ENCODE measurements around the gene RAD52. TPM values are rescaled to one million over a fixed set of nuclear protein-coding genes. Genes with fewer than 3 reads are reported as not detected.
A peak's percentile ranks its signal among the peaks of the same experiment; 100 is the strongest.

Gene RAD52
- total RNA-seq, 4 donors from 2014 or later = 11.3 to 21.0 (median 14.3) TPM

GRCh38 chr12:926641-927040 lies 22.9 kb downstream of the RAD52 start:
- peaks cover 4 to 78% of the 10 kb centered on the region in 2 donors for H3K36me3 ChIP-seq
- no peak overlapping the region for H3K27ac ChIP-seq
- H3K9me3 ChIP-seq = no peaks in the 10 kb centered on the region
- H3K27me3 ChIP-seq = no peaks in the 10 kb centered on the region
- ATAC-seq (no peak), DNase-seq (no peak)
- H3K4me1 ChIP-seq = no peaks in the 10 kb centered on the region
- intact Hi-C loops (cut with DNase I; ENCODE audit: low total_unique reads) = loop anchor here (5.0 kb wide), 1 partner anchor 44 kb away; no protein-coding TSS in a partner anchor
- no peak for TF ChIP-seq CTCF (IDR thresholded peaks at IDR 0.05 in 4 of 5, conservative IDR thresholded peaks at IDR 0.05 in 1 of 5)
- no peak for TF ChIP-seq POLR2A (IDR thresholded peaks at IDR 0.05)
- in situ Hi-C loops (cut with MboI; ENCODE audit: low sequenced_read_pairs in 4 of 4) = no loop called here
- H3K4me3 ChIP-seq = no peak overlapping the region

DNA sequence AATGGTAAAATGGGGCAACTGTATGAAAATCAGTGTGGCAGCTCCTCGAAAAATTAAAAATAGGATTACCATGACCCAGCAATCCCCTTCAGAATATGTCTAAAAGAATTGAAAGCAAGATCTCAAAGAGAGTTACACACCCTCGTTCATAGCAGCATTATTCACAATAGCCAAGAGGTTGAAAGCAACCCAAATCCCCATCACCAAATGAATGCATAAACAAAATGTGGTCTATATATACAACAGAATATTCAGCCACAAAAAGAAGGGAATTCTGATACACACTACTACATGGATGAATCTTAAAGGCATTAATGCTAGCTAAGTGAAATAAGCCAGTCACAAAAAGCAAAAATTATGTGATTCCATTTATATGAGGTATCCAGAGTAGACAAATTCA lies 27.2 kb downstream of the RAD52 start:
- Histone ChIP-seq H3K9me3 (no peaks in the 10 kb centered on the region), H3K27ac (peak overlapping the region in 1 of 4 donors; percentile 13), H3K4me1 (no peaks in the 10 kb centered on the region), H3K27me3 (no peaks in the 10 kb centered on the region), H3K4me3 (no peak overlapping the region), H3K36me3 (peaks cover 0 to 53% of the 10 kb centered on the region in 2 donors)
- no peak for TF ChIP-seq POLR2A (IDR thresholded peaks at IDR 0.05)
- no peak for TF ChIP-seq CTCF (IDR thresholded peaks at IDR 0.05 in 4 of 5, conservative IDR thresholded peaks at IDR 0.05 in 1 of 5)
- DNase-seq (no peak), ATAC-seq (no peak)
- in situ Hi-C loops (cut with MboI; ENCODE audit: low sequenced_read_pairs in 4 of 4) (no loop called here), intact Hi-C loops (cut with DNase I; ENCODE audit: low total_unique reads) (no loop called here)

DNA sequence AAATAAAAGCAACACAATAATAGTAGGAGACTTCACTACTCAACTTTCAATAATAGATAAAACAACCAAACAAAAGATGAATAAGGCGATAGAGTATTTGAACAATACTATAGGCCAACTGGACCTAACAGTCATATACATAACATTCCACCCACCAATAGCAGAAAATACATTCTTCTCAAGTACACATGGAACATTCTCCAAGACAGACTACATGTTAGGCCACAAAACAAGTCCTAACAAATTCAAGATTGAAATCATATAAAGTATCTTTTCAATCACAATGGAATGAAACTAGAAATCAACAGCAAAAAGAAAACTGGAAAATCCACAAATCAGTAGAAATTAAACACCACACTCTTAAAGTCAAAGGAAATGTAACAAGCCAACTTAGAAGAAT lies 28.8 kb downstream of the RAD52 start:
- in situ Hi-C loops (cut with MboI; ENCODE audit: low sequenced_read_pairs in 4 of 4) = no loop called here
- Histone ChIP-seq H3K4me1 (no peaks in the 10 kb centered on the region), H3K4me3 (no peak overlapping the region), H3K27ac (no peak overlapping the region), H3K9me3 (no peaks in the 10 kb centered on the region), H3K27me3 (no peaks in the 10 kb centered on the region), H3K36me3 (peaks cover 0 to 52% of the 10 kb centered on the region in 2 donors)
- no peak for TF ChIP-seq POLR2A (IDR thresholded peaks at IDR 0.05)
- TF ChIP-seq CTCF (IDR thresholded peaks at IDR 0.05 in 4 of 5, conservative IDR thresholded peaks at IDR 0.05 in 1 of 5) = no peak
- intact Hi-C loops (cut with DNase I; ENCODE audit: low total_unique reads) = no loop called here
- DNase-seq (no peak), ATAC-seq (no peak)

GRCh38 chr12:916712-917445 lies 32.6 kb downstream of the RAD52 start:
- intact Hi-C loops (cut with DNase I; ENCODE audit: low total_unique reads) = no loop called here
- in situ Hi-C loops (cut with MboI; ENCODE audit: low sequenced_read_pairs in 4 of 4) = no loop called here
- DNase-seq (no peak), ATAC-seq (no peak)
- no peak for TF ChIP-seq CTCF (IDR thresholded peaks at IDR 0.05 in 4 of 5, conservative IDR thresholded peaks at IDR 0.05 in 1 of 5)
- TF ChIP-seq POLR2A (IDR thresholded peaks at IDR 0.05) = no peak
- peaks cover 0 to 3% of the 10 kb centered on the region in 2 donors for H3K4me1 ChIP-seq
- no peak overlapping the region for H3K27ac ChIP-seq
- H3K27me3 ChIP-seq = no peaks in the 10 kb centered on the region
- H3K9me3 ChIP-seq = no peaks in the 10 kb centered on the region
- peaks cover 0 to 62% of the 10 kb centered on the region in 2 donors for H3K36me3 ChIP-seq
- no peak overlapping the region for H3K4me3 ChIP-seq

Data from gastrocnemius medialis (tissue), 4 donors.